Gastroesophageal sphincter (tissue), 3 donors: Measurements from ENCODE around the gene TMEM184A.

Source experiments
- POLR2A ChIP-seq, 2 donors: fragments of 450-650 bp; IDR thresholded peaks; one replicate each; pipeline ENCODE4 v1.6.1; 2017; ENCODE audit warnings: antibody characterized with exemption in 2 of 2, mild to moderate bottlenecking in 2 of 2, moderate library complexity in 1 of 2
- POLR2AphosphoS5 ChIP-seq: sonication (generic); formaldehyde crosslinking; IDR thresholded peaks from one replicate; pipeline ENCODE4 v1.6.1; 2017; ENCODE audit warnings: antibody characterized with exemption
- TF ChIP-seq, protein P1 (sequence below), 4 experiments: fragments of 200-600 bp in 2 of 4; fragments of 450-650 bp in 2 of 4; sonication (generic) in 1 of 4; IDR thresholded peaks; one replicate each; pipeline ENCODE4 v1.5.1; 2017 to 2019; ENCODE audit warnings: antibody characterized with exemption in 4 of 4, mild to moderate bottlenecking in 2 of 4, moderate library complexity in 2 of 4

DNA sequence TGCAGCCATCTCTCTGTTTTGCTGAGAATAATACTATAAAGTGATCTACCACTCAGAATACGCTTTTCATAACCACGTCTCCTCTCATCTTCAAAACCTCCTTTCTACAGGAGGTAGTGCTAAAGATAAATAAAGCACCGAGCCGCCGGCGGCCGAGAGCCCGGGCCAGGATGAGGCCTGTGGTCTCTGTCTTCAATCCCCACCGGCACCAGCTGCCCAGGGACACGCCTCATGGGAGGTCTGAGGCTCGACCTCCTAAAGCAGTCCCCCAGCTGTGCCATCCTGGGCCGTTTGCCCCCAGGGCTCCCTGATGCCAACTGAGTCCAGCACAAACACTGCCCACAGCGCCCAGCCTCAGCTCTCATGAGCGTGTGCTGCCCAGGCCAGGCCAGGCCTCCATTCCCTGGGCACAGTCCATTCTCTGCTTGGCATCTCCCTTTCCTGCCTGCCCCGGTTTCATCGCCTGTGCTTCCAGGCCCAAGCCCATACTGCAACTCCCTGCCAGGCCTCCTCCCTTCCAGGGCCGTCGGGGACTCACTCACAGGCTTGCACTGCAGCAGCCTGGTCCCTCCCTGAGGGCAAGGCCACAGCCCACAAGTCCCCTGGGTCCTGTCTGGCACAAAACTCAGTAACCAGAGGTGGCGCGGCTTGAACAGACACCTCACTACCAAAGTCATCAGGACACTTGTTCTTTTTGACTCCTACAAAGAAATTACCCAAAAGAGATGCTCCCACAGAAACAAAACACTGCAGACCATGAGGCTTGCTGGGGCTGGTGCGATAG lies 54.3 kb downstream of the TMEM184A start:
- TF ChIP-seq, protein P1, sequence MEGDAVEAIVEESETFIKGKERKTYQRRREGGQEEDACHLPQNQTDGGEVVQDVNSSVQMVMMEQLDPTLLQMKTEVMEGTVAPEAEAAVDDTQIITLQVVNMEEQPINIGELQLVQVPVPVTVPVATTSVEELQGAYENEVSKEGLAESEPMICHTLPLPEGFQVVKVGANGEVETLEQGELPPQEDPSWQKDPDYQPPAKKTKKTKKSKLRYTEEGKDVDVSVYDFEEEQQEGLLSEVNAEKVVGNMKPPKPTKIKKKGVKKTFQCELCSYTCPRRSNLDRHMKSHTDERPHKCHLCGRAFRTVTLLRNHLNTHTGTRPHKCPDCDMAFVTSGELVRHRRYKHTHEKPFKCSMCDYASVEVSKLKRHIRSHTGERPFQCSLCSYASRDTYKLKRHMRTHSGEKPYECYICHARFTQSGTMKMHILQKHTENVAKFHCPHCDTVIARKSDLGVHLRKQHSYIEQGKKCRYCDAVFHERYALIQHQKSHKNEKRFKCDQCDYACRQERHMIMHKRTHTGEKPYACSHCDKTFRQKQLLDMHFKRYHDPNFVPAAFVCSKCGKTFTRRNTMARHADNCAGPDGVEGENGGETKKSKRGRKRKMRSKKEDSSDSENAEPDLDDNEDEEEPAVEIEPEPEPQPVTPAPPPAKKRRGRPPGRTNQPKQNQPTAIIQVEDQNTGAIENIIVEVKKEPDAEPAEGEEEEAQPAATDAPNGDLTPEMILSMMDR (IDR thresholded peaks at IDR 0.05): no peak
- TF ChIP-seq POLR2A (IDR thresholded peaks at IDR 0.05) (no peak), POLR2AphosphoS5 (no peak)
